ENCODE data around the gene KRTCAP3. TPM values are rescaled to one million over a fixed set of nuclear protein-coding genes. Genes with fewer than 3 reads are reported as not detected.

Gene KRTCAP3
- total RNA-seq, 6 experiments from 2014 or later: 0.34 to 1.3 (median 0.65) TPM

DNA sequence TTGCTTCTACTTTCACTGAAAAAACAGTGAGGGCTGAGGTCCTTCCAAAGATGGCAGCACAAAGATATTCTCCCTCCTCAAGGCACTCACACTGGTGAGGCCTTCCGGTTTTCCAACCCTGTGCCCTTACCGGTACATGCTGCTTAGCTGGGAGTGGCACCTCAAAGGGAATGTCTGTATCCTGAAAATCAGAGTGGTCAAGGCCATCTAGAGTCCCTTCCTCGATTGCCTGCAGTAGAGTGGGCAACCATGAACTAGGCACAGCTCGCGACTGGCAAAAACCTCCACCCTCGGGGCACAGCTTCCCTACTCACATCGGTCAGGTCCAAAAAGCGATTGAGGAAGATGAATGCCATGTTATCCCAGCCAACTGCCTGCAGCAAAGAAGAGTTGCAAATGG is 3.4 kb downstream of the KRTCAP3 start:
- Mint-ChIP-seq H3K4me3 (no peak overlapping the region), H3K27ac (no peak overlapping the region), H3K9me3 (no peaks in the 10 kb centered on the region), H3K27me3 (ENCODE audit: insufficient read depth) (peaks cover 3% of the 10 kb centered on the region), H3K4me1 (ENCODE audit: low read depth) (no peaks in the 10 kb centered on the region), H3K36me3 (ENCODE audit: low read depth) (peaks cover 11% of the 10 kb centered on the region)
- DNase-seq: no peak
- TF ChIP-seq, protein P1, sequence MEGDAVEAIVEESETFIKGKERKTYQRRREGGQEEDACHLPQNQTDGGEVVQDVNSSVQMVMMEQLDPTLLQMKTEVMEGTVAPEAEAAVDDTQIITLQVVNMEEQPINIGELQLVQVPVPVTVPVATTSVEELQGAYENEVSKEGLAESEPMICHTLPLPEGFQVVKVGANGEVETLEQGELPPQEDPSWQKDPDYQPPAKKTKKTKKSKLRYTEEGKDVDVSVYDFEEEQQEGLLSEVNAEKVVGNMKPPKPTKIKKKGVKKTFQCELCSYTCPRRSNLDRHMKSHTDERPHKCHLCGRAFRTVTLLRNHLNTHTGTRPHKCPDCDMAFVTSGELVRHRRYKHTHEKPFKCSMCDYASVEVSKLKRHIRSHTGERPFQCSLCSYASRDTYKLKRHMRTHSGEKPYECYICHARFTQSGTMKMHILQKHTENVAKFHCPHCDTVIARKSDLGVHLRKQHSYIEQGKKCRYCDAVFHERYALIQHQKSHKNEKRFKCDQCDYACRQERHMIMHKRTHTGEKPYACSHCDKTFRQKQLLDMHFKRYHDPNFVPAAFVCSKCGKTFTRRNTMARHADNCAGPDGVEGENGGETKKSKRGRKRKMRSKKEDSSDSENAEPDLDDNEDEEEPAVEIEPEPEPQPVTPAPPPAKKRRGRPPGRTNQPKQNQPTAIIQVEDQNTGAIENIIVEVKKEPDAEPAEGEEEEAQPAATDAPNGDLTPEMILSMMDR (IDR thresholded peaks at IDR 0.05): no peak

DNA sequence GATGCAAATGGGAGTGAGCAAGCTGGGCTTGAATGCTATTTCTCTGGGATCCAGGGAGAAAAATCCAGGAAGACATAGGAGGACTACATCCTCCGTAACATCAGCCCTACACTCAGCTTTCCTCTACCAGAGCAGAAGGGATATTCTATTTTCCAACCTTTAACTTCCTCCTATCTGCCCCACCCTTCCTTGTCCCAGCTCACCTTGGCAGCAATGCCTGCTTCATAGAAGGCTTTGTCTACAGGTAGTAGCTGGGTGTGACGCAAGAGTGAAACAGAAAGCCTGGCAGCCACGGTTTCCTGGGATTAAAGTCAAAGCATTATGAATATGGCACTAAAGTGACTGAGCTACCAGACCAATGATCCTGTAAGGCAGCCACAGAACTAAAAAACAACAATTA is 3.9 kb downstream of the KRTCAP3 start:
- Mint-ChIP-seq H3K4me1 (ENCODE audit: low read depth) (no peaks in the 10 kb centered on the region), H3K36me3 (ENCODE audit: low read depth) (peaks cover 7% of the 10 kb centered on the region), H3K9me3 (no peaks in the 10 kb centered on the region), H3K4me3 (no peak overlapping the region), H3K27ac (no peak overlapping the region), H3K27me3 (ENCODE audit: insufficient read depth) (peaks cover 3% of the 10 kb centered on the region)
- no peak for DNase-seq
- TF ChIP-seq, protein P1 (IDR thresholded peaks at IDR 0.05): no peak

DNA sequence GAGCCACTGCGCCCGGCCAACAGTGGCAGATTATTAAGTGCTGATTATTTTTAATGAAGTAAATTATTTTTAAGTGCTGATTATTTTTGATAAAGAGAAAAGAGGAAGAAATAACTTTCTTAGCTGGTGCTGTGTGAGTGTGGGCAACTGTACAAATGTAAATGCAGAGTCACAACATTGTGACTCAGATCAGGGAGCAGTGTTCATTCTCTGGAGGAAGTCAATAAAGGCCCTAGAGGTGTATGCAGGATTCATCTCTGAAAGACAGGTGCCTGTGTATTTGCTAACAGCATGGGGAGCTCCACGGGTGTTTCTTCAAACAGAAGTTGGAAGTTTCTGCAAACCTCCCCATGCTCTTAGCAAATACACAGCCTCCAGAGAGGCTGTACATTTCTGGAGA is 6.2 kb downstream of the KRTCAP3 start:
- TF ChIP-seq, protein P1 (IDR thresholded peaks at IDR 0.05): no peak
- no peaks in the 10 kb centered on the region for H3K4me1 Mint-ChIP-seq (ENCODE audit: low read depth)
- H3K9me3 Mint-ChIP-seq: no peaks in the 10 kb centered on the region
- H3K4me3 Mint-ChIP-seq: no peak overlapping the region
- H3K36me3 Mint-ChIP-seq (ENCODE audit: low read depth): peaks cover 4% of the 10 kb centered on the region; the same call in 1 of the 2 replicates
- peaks cover 3% of the 10 kb centered on the region for H3K27me3 Mint-ChIP-seq (ENCODE audit: insufficient read depth)
- no peak overlapping the region for H3K27ac Mint-ChIP-seq
- DNase-seq: no peak

DNA sequence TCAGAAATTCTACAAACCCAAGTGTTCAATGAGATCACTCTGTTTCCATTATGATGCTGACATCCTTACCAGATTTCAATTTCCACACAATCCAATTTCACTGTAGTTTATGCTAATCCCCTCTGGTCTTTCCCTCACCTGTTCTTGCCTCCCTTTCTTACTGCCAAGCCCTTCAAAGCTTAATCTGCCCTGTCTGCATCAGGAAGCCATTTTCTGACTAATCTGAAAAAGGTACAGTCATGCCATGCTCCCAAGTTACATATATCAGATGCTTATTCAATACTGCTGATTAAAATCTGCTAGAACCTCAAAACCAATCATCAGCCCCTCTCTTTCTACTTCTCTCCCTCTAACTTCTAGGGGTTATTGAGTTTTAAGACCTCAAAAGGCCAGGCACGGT is 8.9 kb downstream of the KRTCAP3 start:
- no peak overlapping the region for H3K27ac Mint-ChIP-seq
- peaks cover 1% of the 10 kb centered on the region; the same call in 1 of the 2 replicates for H3K27me3 Mint-ChIP-seq (ENCODE audit: insufficient read depth)
- peaks cover 4% of the 10 kb centered on the region; the same call in 1 of the 2 replicates for H3K36me3 Mint-ChIP-seq (ENCODE audit: low read depth)
- TF ChIP-seq, protein P1 (IDR thresholded peaks at IDR 0.05): no peak
- H3K9me3 Mint-ChIP-seq: no peaks in the 10 kb centered on the region
- no peak overlapping the region for H3K4me3 Mint-ChIP-seq
- DNase-seq: no peak
- no peaks in the 10 kb centered on the region for H3K4me1 Mint-ChIP-seq (ENCODE audit: low read depth)

DNA sequence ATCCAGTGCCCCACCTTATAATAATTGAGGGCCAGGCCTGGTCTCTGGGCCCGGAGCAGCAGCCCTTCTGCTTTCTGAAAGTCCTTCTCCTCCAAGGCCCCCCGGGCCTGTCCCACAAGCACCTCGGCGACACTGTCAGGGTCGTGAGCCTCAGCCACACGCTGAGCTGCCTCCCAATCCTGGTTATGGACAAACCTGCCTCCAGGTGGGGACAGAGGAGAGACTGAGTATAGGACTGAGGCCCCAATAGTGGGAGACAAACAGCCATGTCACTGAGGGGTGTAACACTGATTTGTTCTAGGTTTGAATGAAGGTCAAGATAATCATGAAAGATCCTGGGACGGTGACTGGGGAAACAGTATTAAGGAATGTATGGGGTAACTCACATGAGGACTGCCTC is 11.8 kb downstream of the KRTCAP3 start:
- DNase-seq: no peak
- TF ChIP-seq, protein P1 (IDR thresholded peaks at IDR 0.05): no peak
- no peak overlapping the region for H3K27ac Mint-ChIP-seq
- H3K27me3 Mint-ChIP-seq (ENCODE audit: insufficient read depth): no peaks in the 10 kb centered on the region; the same call in 1 of the 2 replicates
- no peaks in the 10 kb centered on the region for H3K9me3 Mint-ChIP-seq
- H3K36me3 Mint-ChIP-seq (ENCODE audit: low read depth): peaks cover 9% of the 10 kb centered on the region; the same call in 1 of the 2 replicates
- no peak overlapping the region for H3K4me3 Mint-ChIP-seq
- H3K4me1 Mint-ChIP-seq (ENCODE audit: low read depth): no peaks in the 10 kb centered on the region

DNA sequence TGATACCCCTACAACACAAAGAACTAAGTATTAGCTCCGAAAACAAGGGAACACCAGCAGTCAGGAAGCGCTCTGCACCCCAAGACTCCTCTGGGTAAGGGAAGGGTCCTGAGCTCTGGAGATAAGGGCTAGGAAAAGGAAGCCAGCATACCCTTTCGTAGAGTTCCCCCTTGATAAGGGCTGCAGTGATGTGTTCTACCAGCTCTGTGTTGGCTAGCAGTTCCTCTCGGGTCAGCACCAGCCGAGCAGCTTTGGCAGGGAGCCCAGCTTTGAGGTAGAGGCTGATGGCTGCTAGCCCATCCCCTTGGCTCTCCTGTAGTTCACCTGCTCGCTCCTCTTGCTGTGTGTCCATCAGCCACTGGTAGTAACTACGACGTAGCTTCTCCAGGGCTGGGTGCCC is 18.9 kb downstream of the KRTCAP3 start:
- no peaks in the 10 kb centered on the region for H3K4me1 Mint-ChIP-seq (ENCODE audit: low read depth)
- H3K36me3 Mint-ChIP-seq (ENCODE audit: low read depth): peaks cover 16% of the 10 kb centered on the region
- no peak overlapping the region for H3K4me3 Mint-ChIP-seq
- no peaks in the 10 kb centered on the region for H3K9me3 Mint-ChIP-seq
- H3K27me3 Mint-ChIP-seq (ENCODE audit: insufficient read depth): peaks cover 4% of the 10 kb centered on the region; the same call in 1 of the 2 replicates
- TF ChIP-seq, protein P1 (IDR thresholded peaks at IDR 0.05): no peak
- no peak for DNase-seq
- no peak overlapping the region for H3K27ac Mint-ChIP-seq

Measured in HFFc6 (cell line).